NK-92 (cell line): ENCODE data around the gene SYNGR4.
A peak's percentile ranks its signal among the peaks of the same experiment; 100 is the strongest.
"Not testable (repeated sequence)": the region's sequence is repeated elsewhere in the genome, so short reads cannot be mapped to it uniquely, and the experiment has no call there.

Source experiments
- DNase-seq: peaks from one replicate; lab custom pipeline; 2025; ENCODE audit not compliant: unreplicated experiment; lab: John Stamatoyannopoulos, UW

Gene SYNGR4

GRCh38 chr19:48363810-48364597 lies at the start of gene SYNGR4, which contains the start of gene TMEM143:
TSS of gene SYNGR4 (plus strand) at chr19:48364367. CDS start at chr19:48365843, 1,476 bp downstream.
TSS of gene TMEM143 (minus strand) at chr19:48363940. CDS start at chr19:48363920, 20 bp downstream.
- DNase-seq = peak; percentile 93

- no peak for DNase-seq
These were observed 48.5 kb upstream of the SYNGR4 start for GRCh38 chr19:48315712-48316111.

GRCh38 chr19:48317708-48317960 lies 46.5 kb upstream of the SYNGR4 start:
- DNase-seq = not testable (repeated sequence)

- DNase-seq = no peak
These were observed 45.7 kb upstream of the SYNGR4 start for GRCh38 chr19:48318286-48318987.

- no peak for DNase-seq
These were observed 44.3 kb upstream of the SYNGR4 start for GRCh38 chr19:48319647-48320541.

- peak; percentile 71 for DNase-seq
These were observed 42.9 kb upstream of the SYNGR4 start for GRCh38 chr19:48321372-48321621.

- DNase-seq = peak; percentile 81
These were observed 42.3 kb upstream of the SYNGR4 start for GRCh38 chr19:48321622-48322591.

GRCh38 chr19:48325265-48325910 lies 38.8 kb upstream of the SYNGR4 start, which contains the start of gene EMP3:
TSS of gene EMP3 (plus strand) at chr19:48325552. CDS start at chr19:48326845, 1,293 bp downstream.
- no peak for DNase-seq

- no peak for DNase-seq
These were observed 34.8 kb upstream of the SYNGR4 start for GRCh38 chr19:48329167-48329891.

- DNase-seq = no peak
These were observed 34.0 kb upstream of the SYNGR4 start for GRCh38 chr19:48330012-48330681.

GRCh38 chr19:48332351-48332661 lies 31.9 kb upstream of the SYNGR4 start:
- no peak for DNase-seq

- peak; percentile 90 for DNase-seq
These were observed 31.3 kb upstream of the SYNGR4 start for GRCh38 chr19:48332662-48333466.

GRCh38 chr19:48333467-48334384 lies 30.4 kb upstream of the SYNGR4 start:
- DNase-seq = no peak

GRCh38 chr19:48338253-48338755 lies 25.9 kb upstream of the SYNGR4 start:
- DNase-seq = no peak

GRCh38 chr19:48338802-48339503 lies 25.2 kb upstream of the SYNGR4 start:
- no peak for DNase-seq

GRCh38 chr19:48340995-48341394 lies 23.2 kb upstream of the SYNGR4 start:
- DNase-seq = no peak
